ENCODE measurements around the gene BSN. TPM values are rescaled to one million over a fixed set of nuclear protein-coding genes. Genes with fewer than 3 reads are reported as not detected.

Gene BSN
- total RNA-seq, 4 donors from 2014 or later = under 0.01 to 0.32 (median 0.27) TPM; not detected in 1

DNA sequence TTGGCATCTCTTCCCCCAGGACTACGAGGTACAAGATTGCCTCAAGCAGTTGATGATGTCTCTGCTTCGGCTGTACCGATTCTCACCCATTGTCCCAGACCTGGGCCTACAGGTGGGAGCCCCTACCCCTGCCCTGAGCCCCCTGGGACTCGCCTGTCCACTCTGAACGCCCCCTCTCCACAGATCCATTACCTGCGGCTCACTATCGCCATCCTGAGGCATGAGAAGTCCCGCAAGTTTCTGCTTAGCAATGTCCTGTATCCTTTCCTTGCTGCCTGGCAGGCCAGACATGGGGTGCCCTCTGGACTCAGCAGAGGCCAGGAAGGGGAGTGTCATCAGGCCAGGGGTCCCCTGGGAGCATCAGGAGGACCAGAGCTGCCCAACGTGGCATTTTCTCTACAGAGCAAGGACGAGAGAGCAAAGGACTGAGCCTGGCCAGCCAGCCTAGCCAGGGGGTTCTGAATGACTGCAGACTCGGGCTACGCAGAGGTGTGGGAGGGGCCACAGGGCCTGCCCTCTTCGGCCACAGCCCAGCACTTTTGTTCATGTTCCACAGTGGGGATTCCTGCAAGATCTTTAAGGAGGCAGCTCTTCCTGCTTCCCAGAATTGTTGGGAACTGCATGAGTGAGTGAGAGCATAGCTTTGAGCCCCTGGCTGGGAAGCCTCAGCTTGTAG lies 146.3 kb downstream of the BSN start:
- in situ Hi-C loops (cut with MboI; ENCODE audit: low pct_ligation_motif_present in 1 of 4, low pct_unique_long_range_greater_than_20kb in 1 of 4, low sequenced_read_pairs in 3 of 4) (loop anchor here in 1 of 4 donors (10.0 kb wide), 1 partner anchor 144 kb away; no protein-coding TSS in a partner anchor), intact Hi-C loops (cut with DNase I; ENCODE audit: low total_unique reads) (loop anchor here (10.0 kb wide), 2 partner anchors 144 to 204 kb away; partner anchors contain the start of gene MST1R)
- H3K4me3 ChIP-seq = no peak overlapping the region
- H3K36me3 ChIP-seq = peaks cover 0 to 10% (median 0%) of the 10 kb centered on the region in 4 donors
- no peaks in the 10 kb centered on the region for H3K9me3 ChIP-seq
- DNase-seq = no peak
- no peak for TF ChIP-seq POLR2A (IDR thresholded peaks at IDR 0.05)
- TF ChIP-seq, protein P1, sequence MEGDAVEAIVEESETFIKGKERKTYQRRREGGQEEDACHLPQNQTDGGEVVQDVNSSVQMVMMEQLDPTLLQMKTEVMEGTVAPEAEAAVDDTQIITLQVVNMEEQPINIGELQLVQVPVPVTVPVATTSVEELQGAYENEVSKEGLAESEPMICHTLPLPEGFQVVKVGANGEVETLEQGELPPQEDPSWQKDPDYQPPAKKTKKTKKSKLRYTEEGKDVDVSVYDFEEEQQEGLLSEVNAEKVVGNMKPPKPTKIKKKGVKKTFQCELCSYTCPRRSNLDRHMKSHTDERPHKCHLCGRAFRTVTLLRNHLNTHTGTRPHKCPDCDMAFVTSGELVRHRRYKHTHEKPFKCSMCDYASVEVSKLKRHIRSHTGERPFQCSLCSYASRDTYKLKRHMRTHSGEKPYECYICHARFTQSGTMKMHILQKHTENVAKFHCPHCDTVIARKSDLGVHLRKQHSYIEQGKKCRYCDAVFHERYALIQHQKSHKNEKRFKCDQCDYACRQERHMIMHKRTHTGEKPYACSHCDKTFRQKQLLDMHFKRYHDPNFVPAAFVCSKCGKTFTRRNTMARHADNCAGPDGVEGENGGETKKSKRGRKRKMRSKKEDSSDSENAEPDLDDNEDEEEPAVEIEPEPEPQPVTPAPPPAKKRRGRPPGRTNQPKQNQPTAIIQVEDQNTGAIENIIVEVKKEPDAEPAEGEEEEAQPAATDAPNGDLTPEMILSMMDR (IDR thresholded peaks at IDR 0.05) = no peak
- no peak for TF ChIP-seq EP300 (IDR thresholded peaks at IDR 0.05; ENCODE audit: low read depth)
- TF ChIP-seq POLR2AphosphoS5 (IDR thresholded peaks at IDR 0.05) = no peak
- no peaks in the 10 kb centered on the region for H3K4me1 ChIP-seq
- H3K27ac ChIP-seq = no peak overlapping the region
- no peaks in the 10 kb centered on the region for H3K27me3 ChIP-seq
- 79% methylated on average over 13 of the region's 13 CpGs; no CpG with 5 or more reads in 1 of the 2 donors for WGBS, 2 donors (ENCODE audit: low coverage in 1 of 2)

DNA sequence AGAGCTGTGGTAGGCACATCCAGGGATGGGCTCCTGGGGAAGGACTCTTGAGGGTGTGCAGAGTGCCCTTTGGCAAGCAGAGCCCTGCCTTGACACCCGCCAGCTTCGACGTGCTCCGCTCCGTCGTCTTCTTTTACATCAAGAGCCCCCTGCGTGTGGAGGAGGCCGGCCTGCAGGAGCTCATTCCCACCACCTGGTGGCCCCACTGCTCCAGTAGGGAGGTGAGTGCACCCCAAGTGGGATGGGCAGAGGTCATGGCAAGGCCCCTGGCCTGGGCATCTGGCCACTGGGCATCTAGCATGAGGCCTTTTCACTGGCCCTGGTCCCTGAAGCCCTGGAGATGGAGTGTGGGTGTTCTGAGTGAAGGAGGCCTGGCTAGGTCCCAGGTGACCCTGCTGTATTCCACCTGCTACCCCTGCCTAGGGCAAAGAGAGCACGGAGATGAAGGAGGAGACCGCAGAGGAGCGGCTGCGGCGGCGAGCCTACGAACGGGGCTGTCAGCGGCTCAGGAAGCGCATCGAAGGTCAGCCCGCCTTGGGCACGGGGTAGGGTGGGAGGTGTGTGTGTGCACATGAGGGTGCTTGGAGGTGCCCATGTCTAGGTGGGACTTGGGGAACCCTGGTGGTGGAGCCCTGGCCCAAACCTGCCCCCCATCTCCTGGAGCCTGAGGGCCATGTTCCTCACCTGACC lies 147.3 kb downstream of the BSN start:
- H3K9me3 ChIP-seq = no peaks in the 10 kb centered on the region
- WGBS, 2 donors (ENCODE audit: low coverage in 1 of 2) = 90 to 100% methylated on average over 1 to 21 of the region's 21 CpGs
- H3K4me3 ChIP-seq = no peak overlapping the region
- H3K27me3 ChIP-seq = no peaks in the 10 kb centered on the region
- TF ChIP-seq, protein P1 (IDR thresholded peaks at IDR 0.05) = peak in 3 of 5 experiments; percentile 19 to 34 (median 26)
- no peak for TF ChIP-seq POLR2AphosphoS5 (IDR thresholded peaks at IDR 0.05)
- H3K4me1 ChIP-seq = no peaks in the 10 kb centered on the region
- intact Hi-C loops (cut with DNase I; ENCODE audit: low total_unique reads) (loop anchor here (10.0 kb wide), 2 partner anchors 143 to 203 kb away; partner anchors contain the start of gene MST1R), in situ Hi-C loops (cut with MboI; ENCODE audit: low pct_ligation_motif_present in 1 of 4, low pct_unique_long_range_greater_than_20kb in 1 of 4, low sequenced_read_pairs in 3 of 4) (loop anchor here in 1 of 4 donors (10.0 kb wide), 1 partner anchor 143 kb away; no protein-coding TSS in a partner anchor)
- no peak for DNase-seq
- peaks cover 0 to 10% (median 0%) of the 10 kb centered on the region in 4 donors for H3K36me3 ChIP-seq
- no peak overlapping the region for H3K27ac ChIP-seq

DNA sequence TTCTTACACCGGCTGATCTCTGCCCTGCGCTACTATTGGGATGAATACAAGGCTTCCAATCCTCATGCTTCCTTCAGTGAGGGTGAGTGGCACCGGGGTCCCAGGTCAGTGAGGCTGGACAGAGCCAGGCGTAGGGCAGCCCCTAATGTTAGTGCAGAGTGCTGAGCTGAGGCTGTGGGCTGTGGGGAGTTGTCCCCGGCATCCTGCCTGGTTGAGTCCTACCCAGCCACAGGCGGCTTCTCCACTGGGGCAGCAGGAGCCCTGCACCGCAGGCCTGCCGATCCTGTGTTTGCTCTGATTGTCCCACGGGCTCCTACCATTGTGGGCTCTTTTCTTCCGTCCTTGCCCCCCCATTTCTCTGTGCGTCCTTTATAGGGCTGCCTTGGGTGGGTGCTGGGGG lies 148.4 kb downstream of the BSN start:
- in situ Hi-C loops (cut with MboI; ENCODE audit: low pct_ligation_motif_present in 1 of 4, low pct_unique_long_range_greater_than_20kb in 1 of 4, low sequenced_read_pairs in 3 of 4) (loop anchor here in 1 of 4 donors (10.0 kb wide), 1 partner anchor 142 kb away; no protein-coding TSS in a partner anchor), intact Hi-C loops (cut with DNase I; ENCODE audit: low total_unique reads) (loop anchor here (10.0 kb wide), 2 partner anchors 142 to 202 kb away; partner anchors contain the start of gene MST1R)
- H3K27ac ChIP-seq = no peak overlapping the region
- H3K36me3 ChIP-seq = peaks cover 0 to 6% (median 0%) of the 10 kb centered on the region in 4 donors
- H3K9me3 ChIP-seq = no peaks in the 10 kb centered on the region
- DNase-seq = no peak
- WGBS, 2 donors (ENCODE audit: low coverage in 1 of 2) = 93% methylated on average over 11 of the region's 11 CpGs; no CpG with 5 or more reads in 1 of the 2 donors
- H3K4me3 ChIP-seq = no peak overlapping the region
- no peaks in the 10 kb centered on the region for H3K27me3 ChIP-seq
- H3K4me1 ChIP-seq = no peaks in the 10 kb centered on the region
- TF ChIP-seq POLR2AphosphoS5 (IDR thresholded peaks at IDR 0.05) = no peak
- no peak for TF ChIP-seq POLR2A (IDR thresholded peaks at IDR 0.05)
- TF ChIP-seq, protein P1 (IDR thresholded peaks at IDR 0.05) = no peak
- no peak for TF ChIP-seq EP300 (IDR thresholded peaks at IDR 0.05; ENCODE audit: low read depth)

DNA sequence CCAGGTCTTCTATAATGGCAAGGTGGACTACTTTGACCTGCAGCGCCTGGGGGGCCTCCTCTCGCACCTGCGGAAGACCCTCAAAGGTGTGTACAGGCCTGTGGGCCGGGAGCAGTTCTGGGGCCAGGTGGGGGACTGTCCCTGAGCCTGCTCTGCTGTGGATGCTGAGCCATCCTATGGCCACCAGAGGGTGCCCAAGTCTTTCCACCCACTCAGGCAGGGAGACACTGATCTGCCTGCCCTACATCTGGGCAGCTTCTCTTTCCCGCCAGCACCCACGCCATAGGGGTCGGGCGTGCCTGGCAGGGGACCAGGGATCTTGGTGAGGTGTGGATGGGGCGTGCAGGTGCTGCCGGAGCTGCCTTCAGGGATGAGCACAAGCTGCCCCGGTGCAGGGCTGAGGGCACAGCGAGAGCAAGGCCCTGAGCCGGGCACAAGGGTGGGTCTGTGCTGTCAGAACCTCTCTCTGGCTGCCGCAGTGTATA lies 149.2 kb downstream of the BSN start:
- Histone ChIP-seq H3K36me3 (no peaks in the 10 kb centered on the region), H3K4me3 (no peak overlapping the region), H3K27me3 (no peaks in the 10 kb centered on the region), H3K9me3 (no peaks in the 10 kb centered on the region), H3K4me1 (no peaks in the 10 kb centered on the region), H3K27ac (no peak overlapping the region)
- DNase-seq = peak; percentile 69
- in situ Hi-C loops (cut with MboI; ENCODE audit: low pct_ligation_motif_present in 1 of 4, low pct_unique_long_range_greater_than_20kb in 1 of 4, low sequenced_read_pairs in 3 of 4) = loop anchor here in 1 of 4 donors (10.0 kb wide), 1 partner anchor 141 kb away; no protein-coding TSS in a partner anchor
- TF ChIP-seq, protein P1 (IDR thresholded peaks at IDR 0.05) = peak; percentile 71 to 85 (median 83)
- no peak for TF ChIP-seq POLR2A (IDR thresholded peaks at IDR 0.05)
- intact Hi-C loops (cut with DNase I; ENCODE audit: low total_unique reads) = loop anchor here (10.0 kb wide), 2 partner anchors 141 to 201 kb away; partner anchors contain the start of gene MST1R
- 58% methylated on average over 14 of the region's 14 CpGs; no CpG with 5 or more reads in 1 of the 2 donors for whole genome bisulfite sequencing, 2 donors (ENCODE audit: low coverage in 1 of 2)
